Trophoblast cell (in vitro differentiated cells and primary cell): ENCODE data around the gene EGR4.

Experiments
- DNase-seq, 2 donors: peaks; one replicate each; pipeline ENCODE4 v3.0.0-alpha.2; 2016
- H2AFZ ChIP-seq: 2 replicates; pipeline ENCODE4 v1.6.1; 2013; ENCODE audit warnings: low read length, moderate library complexity, mild to moderate bottlenecking; ENCODE audit not compliant: insufficient read depth, poor library complexity
- H2AK5ac ChIP-seq: 2 replicates; pipeline ENCODE4 v1.6.1; 2013; ENCODE audit warnings: mild to moderate bottlenecking, low read length
- H2BK120ac ChIP-seq: 2 replicates; pipeline ENCODE4 v1.6.1; 2013; ENCODE audit warnings: low read length, mild to moderate bottlenecking, moderate library complexity; ENCODE audit not compliant: insufficient read depth, poor library complexity
- H2BK12ac ChIP-seq: 2 replicates; pipeline ENCODE4 v1.6.1; 2013; ENCODE audit warnings: mild to moderate bottlenecking, low read length, moderate library complexity
- H2BK5ac ChIP-seq: 2 replicates; pipeline ENCODE4 v1.6.1; 2013; ENCODE audit warnings: low read length, low read depth, moderate library complexity, mild to moderate bottlenecking; ENCODE audit not compliant: poor library complexity
- H3K14ac ChIP-seq: 2 replicates; pipeline ENCODE4 v1.6.1; 2013; ENCODE audit warnings: mild to moderate bottlenecking, low read length
- H3K18ac ChIP-seq: 2 replicates; pipeline ENCODE4 v1.6.1; 2013; ENCODE audit warnings: mild to moderate bottlenecking, low read length
- H3K23ac ChIP-seq: 2 replicates; pipeline ENCODE4 v1.6.1; 2013; ENCODE audit warnings: low read length
- H3K27ac ChIP-seq: 2 replicates; pipeline ENCODE4 v1.5.1; 2013; ENCODE audit warnings: low read depth, mild to moderate bottlenecking, inconsistent platforms, low read length, moderate library complexity
- H3K27me3 ChIP-seq: 2 replicates; pipeline ENCODE4 v1.6.1; 2013; ENCODE audit warnings: inconsistent platforms, mild to moderate bottlenecking, low read length, moderate library complexity; ENCODE audit not compliant: insufficient read depth
- H3K36me3 ChIP-seq, 2 experiments: 1 replicate in 1 of 2; 2 replicates in 1 of 2; pipeline ENCODE4 v1.6.1; 2013; ENCODE audit warnings: low read length in 2 of 2, mild to moderate bottlenecking in 2 of 2, moderate library complexity in 1 of 2; ENCODE audit not compliant: insufficient read depth in 2 of 2, control insufficient read depth in 1 of 2
- H3K4ac ChIP-seq: 2 replicates; pipeline ENCODE4 v1.6.1; 2013; ENCODE audit warnings: low read depth, mild to moderate bottlenecking, low read length, moderate library complexity
- H3K4me1 ChIP-seq, 2 experiments: 1 replicate in 1 of 2; 2 replicates in 1 of 2; pipeline ENCODE4 v1.6.1; 2013; ENCODE audit warnings: low read length in 2 of 2, mild to moderate bottlenecking in 2 of 2, moderate library complexity in 1 of 2; ENCODE audit not compliant: insufficient read depth in 2 of 2, control insufficient read depth in 1 of 2
- H3K4me2 ChIP-seq: 2 replicates; pipeline ENCODE4 v1.6.1; 2013; ENCODE audit warnings: inconsistent platforms, mild to moderate bottlenecking, low read length, moderate library complexity
- H3K4me3 ChIP-seq: 2 replicates; pipeline ENCODE4 v1.5.1; 2013; ENCODE audit warnings: mild to moderate bottlenecking, low read depth, low read length, inconsistent platforms
- H3K79me1 ChIP-seq: one replicate; pipeline ENCODE4 v1.6.1; 2013; ENCODE audit warnings: low read length
- H3K79me2 ChIP-seq: 2 replicates; pipeline ENCODE4 v1.6.1; 2013; ENCODE audit warnings: low read length, mild to moderate bottlenecking; ENCODE audit not compliant: control insufficient read depth, insufficient read depth, poor library complexity
- H3K9ac ChIP-seq: 2 replicates; pipeline ENCODE4 v1.6.1; 2013; ENCODE audit warnings: mild to moderate bottlenecking, low read length
- H3K9me3 ChIP-seq: 2 replicates; pipeline ENCODE4 v1.6.1; 2013; ENCODE audit warnings: low read depth, mild to moderate bottlenecking, control low read depth, inconsistent platforms, low read length; ENCODE audit not compliant: insufficient read depth
- H4K12ac ChIP-seq: 2 replicates; pipeline ENCODE4 v1.6.1; 2013; ENCODE audit warnings: low read depth, mild to moderate bottlenecking, low read length, moderate library complexity
- H4K8ac ChIP-seq: 2 replicates; pipeline ENCODE4 v1.6.1; 2013; ENCODE audit warnings: low read depth, mild to moderate bottlenecking, low read length, moderate library complexity
- H4K91ac ChIP-seq: one replicate; pipeline ENCODE4 v1.6.1; 2013; ENCODE audit warnings: low read depth, mild to moderate bottlenecking, low read length, moderate library complexity
- WGBS: extraction: QIAGEN DNeasy Blood & Tissue Kit; methylation state at CpG from one replicate; pipeline ENCODE4 v1.1.7; 2013; ENCODE audit warnings: missing lambda C conversion rate; ENCODE audit not compliant: insufficient read length, insufficient coverage; ENCODE audit errors: extremely low coverage; 5-methylcytosine and 5-hydroxymethylcytosine counted together

Gene EGR4

DNA sequence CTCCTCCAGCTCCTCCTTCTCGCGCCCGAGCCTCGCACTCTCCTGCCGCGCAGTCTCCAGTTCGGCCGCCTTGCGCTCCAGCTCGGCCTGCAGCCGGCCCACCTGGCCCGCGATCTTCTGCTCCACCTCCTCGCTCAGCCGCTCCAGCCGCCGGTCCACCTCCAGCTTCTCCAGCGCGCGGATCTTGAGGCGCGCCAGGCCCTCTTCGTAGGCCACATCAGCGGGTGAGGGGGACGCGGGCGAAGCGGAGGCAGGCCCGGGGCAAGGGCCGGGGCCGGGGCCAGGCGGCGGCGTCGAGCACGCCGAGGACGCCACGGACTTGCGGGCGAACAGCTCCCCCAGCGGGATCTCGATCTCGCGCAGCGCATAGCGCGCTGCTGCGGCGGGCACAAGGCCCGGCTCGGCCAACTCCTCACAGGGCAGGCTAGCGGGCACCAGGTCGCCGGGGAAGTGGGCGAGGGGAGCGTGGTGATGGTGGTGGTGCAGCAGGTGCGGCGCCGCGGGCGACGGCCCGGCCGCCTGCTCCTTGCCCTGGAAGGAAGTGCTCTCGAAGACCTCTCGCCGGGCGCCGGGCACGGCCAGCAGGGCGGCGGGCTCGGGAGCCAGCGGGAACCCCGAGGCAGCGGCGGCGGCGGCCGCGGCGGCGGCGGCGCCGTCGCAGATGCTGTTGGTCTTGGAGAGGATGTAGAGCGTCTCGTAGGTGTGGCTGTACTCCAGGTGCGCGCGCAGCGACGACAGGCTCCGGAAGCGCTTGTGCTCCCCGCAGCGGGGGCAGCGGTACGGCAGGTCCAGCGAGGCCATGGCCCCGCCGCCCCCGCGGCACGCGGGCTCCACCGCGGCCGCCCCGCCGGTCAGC lies 24.3 kb downstream of the EGR4 start:
- Histone ChIP-seq H4K8ac (no peak overlapping the region), H2BK120ac (no peak overlapping the region), H3K27ac (no peak overlapping the region), H3K79me1 (no peaks in the 10 kb centered on the region), H3K9me3 (peaks cover 7% of the 10 kb centered on the region), H3K27me3 (peaks cover 25% of the 10 kb centered on the region), H3K4me3 (peak overlapping the region; percentile 49), H2AK5ac (no peak overlapping the region), H3K4ac (no peak overlapping the region), H2BK12ac (no peak overlapping the region), H3K18ac (no peak overlapping the region), H4K12ac (no peak overlapping the region), H3K14ac (no peak overlapping the region), H2AFZ (peak overlapping the region; percentile 32), H3K36me3 (no peaks in the 10 kb centered on the region), H3K79me2 (no peaks in the 10 kb centered on the region), H3K9ac (no peak overlapping the region), H4K91ac (no peak overlapping the region), H3K4me2 (peak overlapping the region; percentile 64), H3K4me1 (peaks cover 8 to 22% of the 10 kb centered on the region in 2 experiments), H2BK5ac (no peak overlapping the region), H3K23ac (no peak overlapping the region)
- no CpG with 5 or more reads among the region's 113 CpGs for WGBS
- DNase-seq = peak in 1 of 2 donors; percentile 48

DNA sequence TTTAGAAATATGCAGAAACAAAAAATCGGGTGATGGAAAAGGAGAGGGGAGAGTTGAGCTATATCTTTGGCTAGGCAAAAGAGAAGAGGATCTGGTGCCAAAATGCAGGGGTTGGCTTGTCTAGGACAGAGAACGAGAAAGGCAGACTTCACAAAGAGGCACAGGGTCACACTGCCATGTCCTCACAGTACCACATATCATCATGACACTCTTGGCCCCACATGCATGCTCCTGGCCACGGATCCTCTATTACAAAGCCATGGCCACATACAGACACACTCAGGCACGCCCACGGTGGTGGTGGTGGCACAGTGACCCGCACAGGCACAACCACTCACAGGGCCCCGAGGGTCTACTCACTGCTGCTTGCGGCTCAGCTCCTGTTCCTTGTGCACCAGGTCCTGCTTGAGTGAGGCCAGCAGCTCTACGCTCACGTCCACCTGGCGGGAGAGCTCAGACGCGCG lies 24.9 kb downstream of the EGR4 start:
- H4K91ac ChIP-seq = no peak overlapping the region
- H2BK5ac ChIP-seq = no peak overlapping the region
- peaks cover 25% of the 10 kb centered on the region for H3K27me3 ChIP-seq
- no peak overlapping the region for H3K14ac ChIP-seq
- H3K4me1 ChIP-seq = peaks cover 8 to 22% of the 10 kb centered on the region in 2 experiments
- H3K79me1 ChIP-seq = no peaks in the 10 kb centered on the region
- H3K9me3 ChIP-seq = peaks cover 7% of the 10 kb centered on the region
- no CpG with 5 or more reads among the region's 14 CpGs for WGBS
- no peak overlapping the region for H2BK120ac ChIP-seq
- no peak overlapping the region for H3K27ac ChIP-seq
- no peak for DNase-seq
- no peak overlapping the region for H2BK12ac ChIP-seq
- H3K4me3 ChIP-seq = peak overlapping the region; percentile 49
- no peak overlapping the region for H2AK5ac ChIP-seq
- no peak overlapping the region for H4K8ac ChIP-seq
- H3K4ac ChIP-seq = no peak overlapping the region
- H3K23ac ChIP-seq = peak overlapping the region; percentile 14
- H3K36me3 ChIP-seq = no peaks in the 10 kb centered on the region
- no peak overlapping the region for H4K12ac ChIP-seq
- no peak overlapping the region for H3K18ac ChIP-seq
- H3K4me2 ChIP-seq = peak overlapping the region; percentile 64
- no peaks in the 10 kb centered on the region for H3K79me2 ChIP-seq
- H2AFZ ChIP-seq = no peak overlapping the region
- no peak overlapping the region for H3K9ac ChIP-seq

DNA sequence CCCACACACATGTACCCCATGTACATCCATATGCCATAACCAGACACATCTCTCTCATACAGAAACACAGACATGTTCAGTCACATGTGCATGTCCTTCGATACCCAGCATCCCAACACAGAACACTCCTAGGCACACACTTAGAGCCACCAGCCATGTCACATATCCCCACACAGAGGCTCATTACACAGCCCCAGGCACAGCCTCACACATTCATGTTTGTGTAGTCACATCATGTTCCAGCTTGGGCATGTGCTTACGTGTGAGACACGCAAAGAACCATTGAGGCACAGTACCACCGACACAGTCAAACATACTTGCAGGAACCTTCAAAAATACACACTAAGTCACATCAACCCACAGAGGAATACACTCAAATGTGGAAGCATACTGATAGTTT lies 26.3 kb downstream of the EGR4 start:
- Histone ChIP-seq H3K14ac (no peak overlapping the region), H3K18ac (no peak overlapping the region), H2BK5ac (no peak overlapping the region), H4K8ac (no peak overlapping the region), H2AFZ (no peak overlapping the region), H3K23ac (no peak overlapping the region), H4K12ac (no peak overlapping the region), H2BK12ac (no peak overlapping the region), H3K79me1 (no peaks in the 10 kb centered on the region), H2BK120ac (no peak overlapping the region), H3K4me3 (no peak overlapping the region), H3K27ac (no peak overlapping the region), H3K36me3 (no peaks in the 10 kb centered on the region), H3K4me2 (no peak overlapping the region), H3K79me2 (no peaks in the 10 kb centered on the region), H2AK5ac (no peak overlapping the region), H3K4ac (no peak overlapping the region), H3K9me3 (peaks cover 7% of the 10 kb centered on the region), H3K9ac (no peak overlapping the region), H3K27me3 (peaks cover 25% of the 10 kb centered on the region), H3K4me1 (peaks cover 8 to 22% of the 10 kb centered on the region in 2 experiments), H4K91ac (no peak overlapping the region)
- no peak for DNase-seq
- WGBS = no CpG with 5 or more reads among the region's 4 CpGs

DNA sequence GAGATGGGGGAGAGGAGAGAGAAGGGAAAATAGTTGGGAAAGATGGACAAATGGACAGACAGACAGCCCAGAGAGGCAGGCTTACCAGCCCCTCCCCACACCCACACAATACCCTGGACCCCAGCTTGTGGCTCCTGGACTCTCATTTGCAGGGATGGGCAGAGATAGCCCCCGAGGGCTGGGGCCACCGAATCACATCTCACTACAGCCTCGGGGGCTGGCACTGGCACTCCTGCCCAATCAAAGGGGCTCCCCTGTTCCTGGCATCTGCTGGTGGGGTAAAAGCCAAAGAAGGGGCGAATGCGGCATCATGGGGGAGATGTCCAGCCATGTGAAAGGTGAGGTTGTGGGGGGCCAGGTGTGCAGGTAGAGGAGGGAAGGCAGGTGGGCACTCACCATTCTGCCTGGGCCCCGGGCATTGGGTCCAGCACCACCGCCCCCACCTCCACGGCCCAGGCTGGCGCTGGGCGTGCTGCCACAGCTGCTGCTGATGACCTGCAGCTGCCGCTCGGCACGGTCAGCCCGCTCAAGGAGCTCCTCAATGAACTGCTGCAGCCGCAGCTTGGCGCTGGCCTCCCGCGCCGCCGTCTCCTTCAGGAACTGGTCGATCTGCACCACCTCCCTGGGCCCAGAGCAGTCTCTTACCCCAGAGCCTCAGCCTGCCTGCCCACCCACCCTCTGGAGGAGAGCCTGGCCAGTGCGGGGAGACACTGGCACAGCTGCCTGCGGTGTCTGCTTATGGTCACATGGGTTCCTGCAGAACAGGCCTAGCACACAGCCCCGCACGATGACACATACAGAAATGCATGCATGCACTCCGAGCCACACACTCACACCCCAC lies 27.1 kb downstream of the EGR4 start:
- Histone ChIP-seq H2BK120ac (no peak overlapping the region), H4K91ac (no peak overlapping the region), H3K27ac (no peak overlapping the region), H2AFZ (no peak overlapping the region), H3K23ac (no peak overlapping the region), H2BK12ac (no peak overlapping the region), H3K27me3 (peaks cover 25% of the 10 kb centered on the region), H3K4ac (no peak overlapping the region), H3K4me3 (no peak overlapping the region), H3K4me2 (no peak overlapping the region), H3K9ac (no peak overlapping the region), H3K79me2 (no peaks in the 10 kb centered on the region), H3K9me3 (peaks cover 7% of the 10 kb centered on the region), H3K79me1 (no peaks in the 10 kb centered on the region), H3K18ac (no peak overlapping the region), H3K4me1 (peaks cover 8 to 22% of the 10 kb centered on the region in 2 experiments), H4K12ac (no peak overlapping the region), H3K36me3 (no peaks in the 10 kb centered on the region), H3K14ac (no peak overlapping the region), H2BK5ac (no peak overlapping the region), H4K8ac (no peak overlapping the region), H2AK5ac (no peak overlapping the region)
- peak; percentile 42 to 59 for DNase-seq
- WGBS = no CpG with 5 or more reads among the region's 26 CpGs
